Neural crest cell (in vitro differentiated cells): ENCODE measurements around the gene PEA15. TPM values are rescaled to one million over a fixed set of nuclear protein-coding genes. Genes with fewer than 3 reads are reported as not detected.
A peak's percentile ranks its signal among the peaks of the same experiment; 100 is the strongest.

Experiments
- DNase-seq: peaks from one replicate; pipeline ENCODE4 v3.0.0; 2021; ENCODE audit warnings: low read depth, mixed read lengths, low spot score
- H3K27ac Mint-ChIP-seq: one replicate; pipeline ENCODE4 v1.8.0; 2021; ENCODE audit warnings: mild to moderate bottlenecking, mixed read lengths; ENCODE audit not compliant: unreplicated experiment
- H3K27me3 Mint-ChIP-seq: 2 replicates; pipeline ENCODE4 v1.8.0; 2021; ENCODE audit warnings: low read depth, mild to moderate bottlenecking, mixed read lengths
- H3K36me3 Mint-ChIP-seq: 2 replicates; pipeline ENCODE4 v1.8.0; 2021; ENCODE audit warnings: low read depth, mild to moderate bottlenecking, mixed read lengths
- H3K4me1 Mint-ChIP-seq: 2 replicates; pipeline ENCODE4 v1.8.0; 2021; ENCODE audit warnings: mixed read lengths
- H3K4me3 Mint-ChIP-seq: one replicate; pipeline ENCODE4 v1.8.0; 2021; ENCODE audit warnings: mild to moderate bottlenecking, mixed read lengths
- H3K9me3 Mint-ChIP-seq: 2 replicates; pipeline ENCODE4 v1.8.0; 2021; ENCODE audit warnings: mixed read lengths
- CTCF ChIP-seq: fragments of 200-600 bp; sonication (generic); conservative IDR thresholded peaks from 2 replicates; pipeline ENCODE4 v1.5.0; 2021; ENCODE audit warnings: antibody characterized with exemption, mild to moderate bottlenecking
- total RNA-seq: library from RNA; stranded (reverse); gene quantifications from 2 replicates; pipeline ENCODE4 v1.2.1, GENCODE V29; 2021

PEA15 gene
- total RNA-seq, 1 donor from 2014 or later: 117 TPM

- Mint-ChIP-seq H3K4me1 (peaks cover 44% of the 10 kb centered on the region), H3K27me3 (peaks cover 12% of the 10 kb centered on the region), H3K9me3 (no peaks in the 10 kb centered on the region)
Measured at GRCh38 chr1:160260406-160261382, 55.5 kb downstream of the PEA15 start.

GRCh38 chr1:160261556-160261892, 56.3 kb downstream of the PEA15 start:
- Mint-ChIP-seq H3K4me1 (peaks cover 44% of the 10 kb centered on the region), H3K36me3 (no peaks in the 10 kb centered on the region), H3K4me3 (peak overlapping the region; percentile 100), H3K27me3 (peaks cover 16% of the 10 kb centered on the region), H3K27ac (peak overlapping the region; percentile 99), H3K9me3 (no peaks in the 10 kb centered on the region)
- no peak for TF ChIP-seq CTCF
- no peak for DNase-seq

More at GRCh38 chr1:160260406-160261382, 55.5 kb downstream of the PEA15 start:
- no peak for TF ChIP-seq CTCF
- Mint-ChIP-seq H3K4me3 (peak overlapping the region; percentile 100), H3K27ac (peak overlapping the region; percentile 4), H3K36me3 (no peaks in the 10 kb centered on the region)
- no peak for DNase-seq

GRCh38 chr1:160261893-160262794, 57.0 kb downstream of the PEA15 start, which contains the start of gene DCAF8:
DCAF8 (minus strand) TSS chr1:160262549; CDS start chr1:160244008, 18,541 bp downstream.
- peak within 1 kb of the TSS; percentile 100 for H3K4me3 Mint-ChIP-seq
- no peaks in the 10 kb centered on the region for H3K9me3 Mint-ChIP-seq
- DNase-seq: peak; percentile 98
- H3K27me3 Mint-ChIP-seq: peaks cover 22% of the 10 kb centered on the region
- H3K27ac Mint-ChIP-seq: peak within 1 kb of the TSS; percentile 99
- no peaks in the 10 kb centered on the region for H3K36me3 Mint-ChIP-seq
- no peak for TF ChIP-seq CTCF
- H3K4me1 Mint-ChIP-seq: peaks cover 44% of the 10 kb centered on the region

GRCh38 chr1:160264795-160265307, 59.7 kb downstream of the PEA15 start:
- Mint-ChIP-seq H3K27me3 (peaks cover 33% of the 10 kb centered on the region), H3K4me1 (peaks cover 27% of the 10 kb centered on the region), H3K9me3 (no peaks in the 10 kb centered on the region), H3K4me3 (no peak overlapping the region), H3K36me3 (no peaks in the 10 kb centered on the region), H3K27ac (no peak overlapping the region)
- TF ChIP-seq CTCF: no peak
- no peak for DNase-seq

Other genes starting within 250 kb of the PEA15 start
- 9.7 and 9.9 TPM in 2 replicates for gene PIGM, start 173.4 kb upstream of the PEA15 start, total RNA-seq
- gene KCNJ10, start 135.2 kb upstream of the PEA15 start, total RNA-seq: 0.47 and 0.73 TPM in 2 replicates
- gene KCNJ9, start 123.8 kb upstream of the PEA15 start, total RNA-seq: 0.11 and 0.19 TPM in 2 replicates
- gene IGSF8, start 106.8 kb upstream of the PEA15 start, total RNA-seq: 27.5 and 28.4 TPM in 2 replicates
- gene ATP1A2, start 89.6 kb upstream of the PEA15 start, total RNA-seq: 93.6 and 101 TPM in 2 replicates
- gene ATP1A4, start 53.8 kb upstream of the PEA15 start, total RNA-seq: 0.20 and 0.35 TPM in 2 replicates
- gene CASQ1, start 14.8 kb upstream of the PEA15 start, total RNA-seq: 0.16 and 0.26 TPM in 2 replicates
- 124 and 130 TPM in 2 replicates for gene DCAF8, start 57.2 kb downstream of the PEA15 start, total RNA-seq
- 85.5 and 87.4 TPM in 2 replicates for gene PEX19, start 79.7 kb downstream of the PEA15 start, total RNA-seq
- gene COPA, start 137.9 kb downstream of the PEA15 start, total RNA-seq: 123 and 124 TPM in 2 replicates
- gene NCSTN, start 138.0 kb downstream of the PEA15 start, total RNA-seq: 83.1 and 98.8 TPM in 2 replicates
- 10.0 and 10.6 TPM in 2 replicates for gene NHLH1, start 161.7 kb downstream of the PEA15 start, total RNA-seq
- 106 and 109 TPM in 2 replicates for gene VANGL2, start 195.2 kb downstream of the PEA15 start, total RNA-seq